ENCODE data around the gene CTDP1.
"Not testable (repeated sequence)": the region's sequence is repeated elsewhere in the genome, so short reads cannot be mapped to it uniquely, and the experiment has no call there.

The CTDP1 gene

DNA sequence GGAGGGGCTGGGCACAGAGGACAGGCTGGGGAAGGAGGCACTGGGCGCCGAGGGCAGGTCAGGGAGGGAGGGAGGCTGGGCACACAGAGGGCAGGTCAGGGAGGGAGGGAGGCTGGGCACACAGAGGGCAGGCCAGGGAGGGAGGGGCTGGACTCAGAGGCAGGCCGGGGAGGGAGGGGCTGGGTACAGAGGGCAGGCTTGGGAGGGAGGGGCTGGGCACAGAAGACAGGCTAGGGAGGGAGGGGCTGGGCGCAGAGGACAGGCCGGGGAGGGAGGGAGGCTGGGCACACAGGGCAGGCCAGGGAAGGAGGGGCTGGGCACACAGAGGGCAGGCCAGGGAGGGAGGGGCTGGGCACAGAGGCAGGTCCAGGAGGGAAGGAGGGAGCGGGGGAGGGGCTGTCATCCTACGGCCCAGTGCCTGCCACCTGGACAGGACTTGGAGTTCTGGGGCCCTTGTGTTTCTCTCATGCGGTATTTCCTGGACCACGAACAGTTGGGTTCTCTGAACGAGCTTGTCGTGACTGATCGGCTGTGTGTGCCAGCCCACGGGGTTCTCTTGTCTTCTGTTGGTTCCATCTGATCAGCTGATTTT, 71.5 kb downstream of the CTDP1 start:
- Histone ChIP-seq H2AFZ (ENCODE audit: low read length) (no peak overlapping the region), H3K9me3 (ENCODE audit: low read length) (no peaks in the 10 kb centered on the region), H3K4me1 (ENCODE audit: insufficient read depth, low read length, severe bottlenecking) (no peaks in the 10 kb centered on the region), H3K27ac (ENCODE audit: low read depth, low read length, poor library complexity, severe bottlenecking) (no peak overlapping the region), H3K4me3 (ENCODE audit: low read depth, low read length, poor library complexity, severe bottlenecking) (no peak overlapping the region), H4K20me1 (ENCODE audit: insufficient read depth, low read length) (no peaks in the 10 kb centered on the region), H3F3A (ENCODE audit: insufficient read depth, low read length) (no peaks in the 10 kb centered on the region), H3K79me2 (ENCODE audit: insufficient read depth, low read length) (no peaks in the 10 kb centered on the region), H3K4me2 (ENCODE audit: low read length) (no peak overlapping the region), H3K9ac (ENCODE audit: low read length) (no peak overlapping the region), H3K27me3 (ENCODE audit: insufficient read depth, low read length) (no peaks in the 10 kb centered on the region), H3K36me3 (ENCODE audit: insufficient read depth, low read length) (peaks cover 56% of the 10 kb centered on the region), H3K9me2 (ENCODE audit: low read depth, low read length) (no peaks in the 10 kb centered on the region)
- TF ChIP-seq CTCF (IDR thresholded peaks at IDR 0.05; ENCODE audit: low read length) (no peak), EZH2 (IDR thresholded peaks at IDR 0.05; ENCODE audit: borderline replicate concordance, low read length) (no peak)

DNA sequence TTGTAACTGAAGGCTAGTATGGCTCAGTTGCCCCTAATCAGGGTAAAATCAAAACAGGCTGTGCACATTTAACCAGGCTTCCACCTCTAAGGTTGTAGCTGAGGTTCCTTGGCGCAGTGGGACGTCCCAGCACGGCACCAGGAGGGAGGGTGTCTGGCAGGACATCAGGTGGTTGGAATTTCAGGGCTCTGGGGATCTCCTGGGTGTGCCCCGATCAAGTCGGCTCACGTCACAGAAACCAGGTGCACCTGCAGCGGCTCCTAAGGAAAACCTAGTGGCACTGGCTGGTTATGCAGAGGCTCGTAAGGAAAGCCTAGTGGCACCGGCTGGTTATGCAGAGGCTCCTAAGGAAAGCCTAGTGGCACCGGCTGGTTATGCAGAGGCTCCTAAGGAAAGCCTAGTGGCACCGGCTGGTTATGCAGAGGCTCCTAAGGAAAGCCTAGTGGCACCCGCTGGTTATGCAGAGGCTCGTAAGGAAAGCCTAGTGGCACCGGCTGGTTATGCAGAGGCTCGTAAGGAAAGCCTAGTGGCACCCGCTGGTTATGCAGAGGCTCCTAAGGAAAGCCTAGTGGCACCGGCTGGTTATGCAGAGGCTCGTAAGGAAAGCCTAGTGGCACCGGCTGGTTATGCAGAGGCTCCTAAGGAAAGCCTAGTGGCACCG, 72.4 kb downstream of the CTDP1 start:
- not testable (repeated sequence) for H3F3A ChIP-seq (ENCODE audit: insufficient read depth, low read length); H3K4me1 ChIP-seq (ENCODE audit: insufficient read depth, low read length, severe bottlenecking); H3K4me3 ChIP-seq (ENCODE audit: low read depth, low read length, poor library complexity, severe bottlenecking); H3K79me2 ChIP-seq (ENCODE audit: insufficient read depth, low read length); H3K9me3 ChIP-seq (ENCODE audit: low read length); H4K20me1 ChIP-seq (ENCODE audit: insufficient read depth, low read length); H3K9me2 ChIP-seq (ENCODE audit: low read depth, low read length); H3K4me2 ChIP-seq (ENCODE audit: low read length); H3K9ac ChIP-seq (ENCODE audit: low read length); H3K27me3 ChIP-seq (ENCODE audit: insufficient read depth, low read length); H2AFZ ChIP-seq (ENCODE audit: low read length); H3K27ac ChIP-seq (ENCODE audit: low read depth, low read length, poor library complexity, severe bottlenecking)
- H3K36me3 ChIP-seq (ENCODE audit: insufficient read depth, low read length), result peaks cover 48% of the 10 kb centered on the region

DNA sequence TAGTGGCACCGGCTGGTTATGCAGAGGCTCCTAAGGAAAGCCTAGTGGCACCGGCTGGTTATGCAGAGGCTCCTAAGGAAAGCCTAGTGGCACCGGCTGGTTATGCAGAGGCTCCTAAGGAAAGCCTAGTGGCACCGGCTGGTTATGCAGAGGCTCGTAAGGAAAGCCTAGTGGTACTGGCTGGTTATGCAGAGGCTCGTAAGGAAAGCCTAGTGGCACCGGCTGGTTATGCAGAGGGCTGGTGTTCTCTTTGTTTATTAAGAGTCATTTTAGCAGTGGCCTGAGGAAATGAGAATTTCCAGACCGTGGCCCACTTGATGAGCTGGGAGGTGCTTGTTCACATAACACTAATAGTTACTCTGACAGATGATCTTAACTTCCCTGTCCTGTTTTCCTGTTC, 73.3 kb downstream of the CTDP1 start:
- H2AFZ ChIP-seq (ENCODE audit: low read length); H3K79me2 ChIP-seq (ENCODE audit: insufficient read depth, low read length); H3K4me2 ChIP-seq (ENCODE audit: low read length); H3K9me3 ChIP-seq (ENCODE audit: low read length); H3K9ac ChIP-seq (ENCODE audit: low read length); H3F3A ChIP-seq (ENCODE audit: insufficient read depth, low read length); H3K27me3 ChIP-seq (ENCODE audit: insufficient read depth, low read length); H3K27ac ChIP-seq (ENCODE audit: low read depth, low read length, poor library complexity, severe bottlenecking); H3K4me1 ChIP-seq (ENCODE audit: insufficient read depth, low read length, severe bottlenecking); H4K20me1 ChIP-seq (ENCODE audit: insufficient read depth, low read length); H3K9me2 ChIP-seq (ENCODE audit: low read depth, low read length); H3K4me3 ChIP-seq (ENCODE audit: low read depth, low read length, poor library complexity, severe bottlenecking): not testable (repeated sequence)
- H3K36me3 ChIP-seq (ENCODE audit: insufficient read depth, low read length), result peaks cover 39% of the 10 kb centered on the region

DNA sequence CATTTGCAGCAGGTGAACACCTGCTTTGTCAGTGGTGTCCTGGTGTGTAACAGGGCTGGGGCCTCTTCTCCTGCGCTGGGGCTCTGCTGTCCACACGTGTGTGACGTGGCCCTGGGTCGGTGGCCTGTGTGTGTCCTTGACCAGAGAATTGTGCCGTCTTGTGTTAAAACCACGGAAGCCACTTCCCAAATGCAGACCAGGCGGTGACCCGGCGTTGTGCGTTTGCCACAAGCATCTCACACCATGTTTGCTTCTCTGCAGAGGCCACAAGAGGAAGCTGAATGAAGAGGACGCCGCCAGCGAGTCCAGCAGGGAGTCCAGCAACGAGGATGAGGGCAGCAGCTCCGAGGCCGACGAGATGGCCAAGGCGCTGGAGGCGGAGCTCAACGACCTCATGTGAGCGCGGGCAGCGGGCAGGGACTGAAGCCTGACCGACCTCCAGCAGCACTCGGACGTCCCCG, 73.8 kb downstream of the CTDP1 start:
- no peak for TF ChIP-seq EZH2 (IDR thresholded peaks at IDR 0.05; ENCODE audit: borderline replicate concordance, low read length)
- no peak for TF ChIP-seq CTCF (IDR thresholded peaks at IDR 0.05; ENCODE audit: low read length)
- no peak overlapping the region for H3K4me2 ChIP-seq (ENCODE audit: low read length)
- no peaks in the 10 kb centered on the region for H4K20me1 ChIP-seq (ENCODE audit: insufficient read depth, low read length)

More for the DNA sequence above, 73.8 kb downstream of the CTDP1 start:
- H3K9me2 ChIP-seq (ENCODE audit: low read depth, low read length), result no peaks in the 10 kb centered on the region
- no peak overlapping the region for H2AFZ ChIP-seq (ENCODE audit: low read length)
- H3K9ac ChIP-seq (ENCODE audit: low read length), result no peak overlapping the region
- H3K79me2 ChIP-seq (ENCODE audit: insufficient read depth, low read length), result no peaks in the 10 kb centered on the region
- H3K27me3 ChIP-seq (ENCODE audit: insufficient read depth, low read length), result no peaks in the 10 kb centered on the region
- no peaks in the 10 kb centered on the region for H3F3A ChIP-seq (ENCODE audit: insufficient read depth, low read length)
- H3K4me3 ChIP-seq (ENCODE audit: low read depth, low read length, poor library complexity, severe bottlenecking), result no peak overlapping the region
- H3K4me1 ChIP-seq (ENCODE audit: insufficient read depth, low read length, severe bottlenecking), result no peaks in the 10 kb centered on the region
- no peak overlapping the region for H3K27ac ChIP-seq (ENCODE audit: low read depth, low read length, poor library complexity, severe bottlenecking)
- H3K36me3 ChIP-seq (ENCODE audit: insufficient read depth, low read length), result peaks cover 39% of the 10 kb centered on the region
- no peaks in the 10 kb centered on the region for H3K9me3 ChIP-seq (ENCODE audit: low read length)

All from OCI-LY1 (cell line).